Measurements from ENCODE around the gene POPDC2.
"Not testable (repeated sequence)": the region's sequence is repeated elsewhere in the genome, so short reads cannot be mapped to it uniquely, and the experiment has no call there.

The POPDC2 gene

GRCh38 chr3:119660474-119661440 lies at the start of gene POPDC2:
POPDC2 (minus strand) TSS chr3:119660589; CDS start chr3:119660423, 166 bp downstream.
- no peak for DNase-seq

GRCh38 chr3:119703820-119704531 lies 43.6 kb upstream of the POPDC2 start:
- DNase-seq: no peak

GRCh38 chr3:119702530-119703527 lies 42.4 kb upstream of the POPDC2 start, which contains the start of gene CFAP91:
CFAP91 (plus strand) TSS chr3:119703022; CDS start chr3:119703099, 77 bp downstream.
- DNase-seq: peak; percentile 98

- no peak for DNase-seq
Observed at GRCh38 chr3:119700920-119701734, 40.7 kb upstream of the POPDC2 start.

- DNase-seq: no peak
Observed at GRCh38 chr3:119700269-119700919, 40.0 kb upstream of the POPDC2 start.

- no peak for DNase-seq
Observed at GRCh38 chr3:119697394-119697793, 37.0 kb upstream of the POPDC2 start.

GRCh38 chr3:119695480-119695879 lies 35.1 kb upstream of the POPDC2 start:
- no peak for DNase-seq

GRCh38 chr3:119690043-119690656 lies 29.8 kb upstream of the POPDC2 start:
- DNase-seq: no peak

- DNase-seq: no peak
Observed at GRCh38 chr3:119683421-119683820, 23.0 kb upstream of the POPDC2 start.

GRCh38 chr3:119681279-119681678 lies 20.9 kb upstream of the POPDC2 start:
- peak; percentile 33 for DNase-seq

- DNase-seq: no peak
Observed at GRCh38 chr3:119679874-119680273, 19.5 kb upstream of the POPDC2 start.

- not testable (repeated sequence) for DNase-seq
Observed at GRCh38 chr3:119678209-119678608, 17.8 kb upstream of the POPDC2 start.

- no peak for DNase-seq
Observed at GRCh38 chr3:119677641-119677934, 17.2 kb upstream of the POPDC2 start.

GRCh38 chr3:119676771-119677640 lies 16.6 kb upstream of the POPDC2 start, which contains the start of gene COX17:
COX17 (minus strand) TSS chr3:119677406; CDS start chr3:119677310, 96 bp downstream.
- peak; percentile 98 for DNase-seq

GRCh38 chr3:119676020-119676419 lies 15.6 kb upstream of the POPDC2 start:
- DNase-seq: no peak

- no peak for DNase-seq
Observed at GRCh38 chr3:119675188-119675874, 14.9 kb upstream of the POPDC2 start.

GRCh38 chr3:119673875-119674274 lies 13.5 kb upstream of the POPDC2 start:
- no peak for DNase-seq

- DNase-seq: no peak
Observed at GRCh38 chr3:119672776-119673175, 12.4 kb upstream of the POPDC2 start.

Measured in NCI-H1436 (cell line).